HepG2 (cell line): ENCODE results near the gene AP5Z1. TPM values are rescaled to one million over a fixed set of nuclear protein-coding genes. Genes with fewer than 3 reads are reported as not detected.

Experiments
- ATAC-seq: fragments of 200-7000 bp; cut with Tn5 transposase; 3 replicates; pipeline ENCODE4 v1.9.1; 2020; ENCODE audit warnings: mild to moderate bottlenecking, moderate library complexity
- BruUV-seq: library from RNA; stranded (reverse); fragments of 400-500 nt; replicated peaks from 2 replicates; lab custom pipeline; 2021; lab: Mats Ljungman, UMichigan
- CTCF ChIA-PET: fragments of 300-600 bp; formaldehyde crosslinking; extraction: SDS; loops from one replicate; lab custom pipeline; 2021; ENCODE audit warnings: low total read pairs, inconsistent platforms, low intra/inter-chr PET ratio; lab: Yijun Ruan, JAX
- POLR2A ChIA-PET: fragments of 350-600 bp; sonication (Branson Sonifier 250); formaldehyde crosslinking; loops from one replicate; lab custom pipeline; 2020; ENCODE audit warnings: antibody characterized with exemption, inconsistent platforms; lab: Yijun Ruan, JAX
- DNase-seq: peaks from one replicate; pipeline ENCODE4 v3.0.0-alpha.2; 2015; ENCODE audit warnings: low spot score
- FAIRE-seq: peaks from 3 replicates; lab custom pipeline; 2011; peaks lifted over from hg19 to GRCh38; lab: Jason Lieb, UNC
- H2AFZ ChIP-seq: one replicate; pipeline ENCODE4 v1.6.1; 2011; ENCODE audit warnings: low read length, inconsistent platforms
- H3K27ac ChIP-seq: fragments of 300-600 bp; 3 replicates; pipeline ENCODE4 v1.8.0; 2011; ENCODE audit warnings: mixed run types, mild to moderate bottlenecking, mixed read lengths, low read length, inconsistent platforms; ENCODE audit not compliant: insufficient read depth; ENCODE audit errors: extremely low read length
- H3K27me3 ChIP-seq, 2 experiments: fragments of 200-600 bp in 1 of 2; 2 replicates in 1 of 2; 3 replicates in 1 of 2; pipeline versions ENCODE4 v1.6.0 to v1.8.0; 2011; ENCODE audit warnings: low read length in 2 of 2, mild to moderate bottlenecking in 2 of 2, moderate library complexity in 2 of 2, inconsistent platforms in 1 of 2; ENCODE audit not compliant: insufficient read depth in 2 of 2, control insufficient read depth in 1 of 2
- H3K36me3 ChIP-seq, 2 experiments: fragments of 200-600 bp in 1 of 2; replicated peaks in 1 of 2; 2 replicates in 1 of 2; 3 replicates in 1 of 2; pipeline versions ENCODE4 v1.5.1 to v1.8.0; 2011; ENCODE audit warnings: low read length in 2 of 2, inconsistent platforms in 1 of 2; ENCODE audit not compliant: insufficient read depth in 2 of 2, control insufficient read depth in 1 of 2
- H3K4me1 ChIP-seq: 2 replicates; pipeline ENCODE4 v1.5.1; 2012; ENCODE audit warnings: low read length, inconsistent platforms; ENCODE audit not compliant: insufficient read depth
- H3K4me2 ChIP-seq: 2 replicates; pipeline ENCODE4 v1.6.0; 2011; ENCODE audit warnings: low read depth, low read length, inconsistent platforms
- H3K4me3 ChIP-seq, 3 experiments: fragments of 200-600 bp in 1 of 3; sonication (generic), shearing (Covaris generic) in 1 of 3; replicated peaks in 1 of 3; 2 replicates each; pipeline ENCODE4 v1.5.1; 2011 to 2016; ENCODE audit warnings: low read length in 3 of 3, inconsistent platforms in 2 of 3, low read depth in 2 of 3, mild to moderate bottlenecking in 2 of 3, control low read depth in 1 of 3, mixed read lengths in 1 of 3; ENCODE audit not compliant: insufficient read depth in 1 of 3
- H3K79me2 ChIP-seq: one replicate; pipeline ENCODE4 v1.6.1; 2011; ENCODE audit warnings: low read length, inconsistent platforms; ENCODE audit not compliant: insufficient read depth
- H3K9ac ChIP-seq: 2 replicates; pipeline ENCODE4 v1.6.0; 2011; ENCODE audit warnings: mild to moderate bottlenecking, low read depth, low read length, inconsistent platforms; ENCODE audit not compliant: insufficient read depth
- H3K9me3 ChIP-seq: 2 replicates; pipeline ENCODE4 v1.5.1; 2012; ENCODE audit warnings: mild to moderate bottlenecking, low read length
- H4K20me1 ChIP-seq: 2 replicates; pipeline ENCODE4 v1.6.0; 2011; ENCODE audit warnings: inconsistent platforms, mild to moderate bottlenecking, low read length, moderate library complexity; ENCODE audit not compliant: insufficient read depth
- AKNA ChIP-seq: sonication (generic); formaldehyde crosslinking; IDR thresholded peaks from 2 replicates; pipeline ENCODE4 v1.4.0; 2020; ENCODE audit warnings: missing genetic modification reagents, borderline replicate concordance
- ATAD3A ChIP-seq: sonication (generic); formaldehyde crosslinking; IDR thresholded peaks from 2 replicates; pipeline ENCODE4 v1.4.0; 2020; ENCODE audit warnings: missing genetic modification reagents
- FOSL1 ChIP-seq: sonication (generic); formaldehyde crosslinking; IDR thresholded peaks from 2 replicates; pipeline ENCODE4 v1.9.0; 2021; ENCODE audit warnings: missing genetic modification reagents, borderline replicate concordance
- GTF2F1 ChIP-seq: fragments of 150-350 bp; IDR thresholded peaks from 2 replicates; pipeline ENCODE4 v1.6.1; 2014; ENCODE audit warnings: low read length
- JDP2 ChIP-seq: sonication (generic); formaldehyde crosslinking; IDR thresholded peaks from 2 replicates; pipeline ENCODE4 v1.8.1; 2022; ENCODE audit warnings: missing genetic modification reagents, borderline replicate concordance
- YY1 ChIP-seq: IDR thresholded peaks from 2 replicates; pipeline ENCODE4 v1.6.1; 2011; ENCODE audit warnings: low read length, low read depth, moderate library complexity, mild to moderate bottlenecking; ENCODE audit not compliant: insufficient read depth, insufficient replicate concordance
- ZNF792 ChIP-seq: IDR thresholded peaks from 2 replicates; pipeline ENCODE4 v1.6.1; 2016
- ZSCAN21 ChIP-seq: sonication (generic); formaldehyde crosslinking; IDR thresholded peaks from 2 replicates; pipeline ENCODE4 v1.8.0; 2022; ENCODE audit warnings: mild to moderate bottlenecking, missing genetic modification reagents, moderate library complexity, borderline replicate concordance
- WGBS: methylation state at CpG from one replicate; pipeline ENCODE4 v1.1.6; 2017; ENCODE audit warnings: low lambda C conversion rate; 5-methylcytosine and 5-hydroxymethylcytosine counted together
- in situ Hi-C: cut with HindIII; loops from 2 replicates; pipeline ENCODE4 v1.10.0; 2017; ENCODE audit warnings: low pct_unique_long_range_greater_than_20kb; ENCODE audit not compliant: extremely low pct_ligation_motif_present
- intact Hi-C: fragments of 100-400 bp; cut with micrococcal nuclease; formaldehyde crosslinking; loops from one replicate; pipeline ENCODE4 v1.10.0; 2022; ENCODE audit not compliant: unreplicated experiment
- polyA plus RNA-seq, 8 experiments: library from polyadenylated mRNA; depleted of rRNA in 3 of 8; stranded (reverse) in 7 of 8; unstranded in 1 of 8; fragments of >200 nt; fragmentation: Illumina TruSeq in 4 of 8; extraction: Trizol in 4 of 8; gene quantifications; 2 replicates each; pipeline versions ENCODE4 v1.2.1 to v1.2.3, GENCODE V29; 2011 to 2016; ENCODE audit warnings: low read depth in 4 of 8, missing spikeins in 1 of 8, mixed read lengths in 1 of 8; ENCODE audit not compliant: insufficient read depth in 1 of 8
- total RNA-seq, 5 experiments: library from RNA; depleted of rRNA; stranded (reverse); fragments of >200 nt; fragmentation: Illumina TruSeq; extraction: Trizol; gene quantifications; 2 replicates each; pipeline ENCODE4 v1.2.3, GENCODE V29; 2016; ENCODE audit warnings: low read depth in 1 of 5
- TF ChIP-seq, protein P1 (sequence below): sonication (generic); formaldehyde crosslinking; IDR thresholded peaks from 2 replicates; pipeline ENCODE4 v1.4.0; 2020; ENCODE audit warnings: missing genetic modification reagents
- TF ChIP-seq, protein P2 (sequence below): sonication (generic); formaldehyde crosslinking; IDR thresholded peaks from 2 replicates; pipeline ENCODE4 v1.4.0; 2020; ENCODE audit warnings: missing genetic modification reagents

AP5Z1 gene
- total and polyA plus RNA-seq, 2 of the 13 experiments (the other 11 are each of a cell fraction or from before 2014, with no cell fraction given): 9.3 to 15.1 TPM

- Histone ChIP-seq H2AFZ (no peak overlapping the region), H3K4me1 (no peaks in the 10 kb centered on the region), H3K79me2 (no peaks in the 10 kb centered on the region), H3K36me3 (no peaks in the 10 kb centered on the region), H3K27me3 (peaks cover 1 to 44% of the 10 kb centered on the region in 2 experiments; a peak in 4 of 5 replicates), H3K9ac (no peak overlapping the region), H4K20me1 (no peaks in the 10 kb centered on the region), H3K9me3 (no peaks in the 10 kb centered on the region), H3K27ac (no peak overlapping the region), H3K4me3 (no peak overlapping the region), H3K4me2 (no peak overlapping the region)
- BruUV-seq: no TSS peak
- intact Hi-C loops: no loop called here
- in situ Hi-C loops: no loop called here
- CTCF ChIA-PET: no interaction called here
- 68% methylated on average over 15 of the region's 15 CpGs for WGBS
- FAIRE-seq: no peak
- POLR2A ChIA-PET: no interaction called here
- no peak for DNase-seq
- ATAC-seq: no peak
- TF ChIP-seq FOSL1 (CRISPR knock-in tag) (no peak), AKNA (no peak), JDP2 (CRISPR knock-in tag) (no peak), ZSCAN21 (CRISPR knock-in tag) (no peak), ZNF792 (CRISPR knock-in tag) (no peak), ATAD3A (CRISPR knock-in tag) (no peak), YY1 (no peak), GTF2F1 (no peak)
- TF ChIP-seq, protein P1, sequence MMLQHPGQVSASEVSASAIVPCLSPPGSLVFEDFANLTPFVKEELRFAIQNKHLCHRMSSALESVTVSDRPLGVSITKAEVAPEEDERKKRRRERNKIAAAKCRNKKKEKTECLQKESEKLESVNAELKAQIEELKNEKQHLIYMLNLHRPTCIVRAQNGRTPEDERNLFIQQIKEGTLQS (CRISPR knock-in tag): no peak
- TF ChIP-seq, protein P2, sequence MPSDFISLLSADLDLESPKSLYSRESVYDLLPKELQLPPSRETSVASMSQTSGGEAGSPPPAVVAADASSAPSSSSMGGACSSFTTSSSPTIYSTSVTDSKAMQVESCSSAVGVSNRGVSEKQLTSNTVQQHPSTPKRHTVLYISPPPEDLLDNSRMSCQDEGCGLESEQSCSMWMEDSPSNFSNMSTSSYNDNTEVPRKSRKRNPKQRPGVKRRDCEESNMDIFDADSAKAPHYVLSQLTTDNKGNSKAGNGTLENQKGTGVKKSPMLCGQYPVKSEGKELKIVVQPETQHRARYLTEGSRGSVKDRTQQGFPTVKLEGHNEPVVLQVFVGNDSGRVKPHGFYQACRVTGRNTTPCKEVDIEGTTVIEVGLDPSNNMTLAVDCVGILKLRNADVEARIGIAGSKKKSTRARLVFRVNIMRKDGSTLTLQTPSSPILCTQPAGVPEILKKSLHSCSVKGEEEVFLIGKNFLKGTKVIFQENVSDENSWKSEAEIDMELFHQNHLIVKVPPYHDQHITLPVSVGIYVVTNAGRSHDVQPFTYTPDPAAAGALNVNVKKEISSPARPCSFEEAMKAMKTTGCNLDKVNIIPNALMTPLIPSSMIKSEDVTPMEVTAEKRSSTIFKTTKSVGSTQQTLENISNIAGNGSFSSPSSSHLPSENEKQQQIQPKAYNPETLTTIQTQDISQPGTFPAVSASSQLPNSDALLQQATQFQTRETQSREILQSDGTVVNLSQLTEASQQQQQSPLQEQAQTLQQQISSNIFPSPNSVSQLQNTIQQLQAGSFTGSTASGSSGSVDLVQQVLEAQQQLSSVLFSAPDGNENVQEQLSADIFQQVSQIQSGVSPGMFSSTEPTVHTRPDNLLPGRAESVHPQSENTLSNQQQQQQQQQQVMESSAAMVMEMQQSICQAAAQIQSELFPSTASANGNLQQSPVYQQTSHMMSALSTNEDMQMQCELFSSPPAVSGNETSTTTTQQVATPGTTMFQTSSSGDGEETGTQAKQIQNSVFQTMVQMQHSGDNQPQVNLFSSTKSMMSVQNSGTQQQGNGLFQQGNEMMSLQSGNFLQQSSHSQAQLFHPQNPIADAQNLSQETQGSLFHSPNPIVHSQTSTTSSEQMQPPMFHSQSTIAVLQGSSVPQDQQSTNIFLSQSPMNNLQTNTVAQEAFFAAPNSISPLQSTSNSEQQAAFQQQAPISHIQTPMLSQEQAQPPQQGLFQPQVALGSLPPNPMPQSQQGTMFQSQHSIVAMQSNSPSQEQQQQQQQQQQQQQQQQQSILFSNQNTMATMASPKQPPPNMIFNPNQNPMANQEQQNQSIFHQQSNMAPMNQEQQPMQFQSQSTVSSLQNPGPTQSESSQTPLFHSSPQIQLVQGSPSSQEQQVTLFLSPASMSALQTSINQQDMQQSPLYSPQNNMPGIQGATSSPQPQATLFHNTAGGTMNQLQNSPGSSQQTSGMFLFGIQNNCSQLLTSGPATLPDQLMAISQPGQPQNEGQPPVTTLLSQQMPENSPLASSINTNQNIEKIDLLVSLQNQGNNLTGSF (CRISPR knock-in tag): no peak
These were observed 49.7 kb downstream of the AP5Z1 start for GRCh38 chr7:4825081-4825480.
